GM18507 (cell line): ENCODE measurements around the gene CD59.
"Not testable (repeated sequence)": the region's sequence is repeated elsewhere in the genome, so short reads cannot be mapped to it uniquely, and the experiment has no call there.

ENCODE experiments used
- DNase-seq: peaks from one replicate; pipeline ENCODE4 v3.0.0; 2011; ENCODE audit warnings: low read depth; ENCODE audit not compliant: insufficient read length; ENCODE audit errors: extremely low spot score
- FAIRE-seq: peaks from 2 replicates; lab custom pipeline; 2011; peaks lifted over from hg19 to GRCh38; lab: Jason Lieb, UNC

Gene CD59

GRCh38 chr11:33751878-33752277, 15.7 kb upstream of the CD59 start:
- DNase-seq (no peak), FAIRE-seq (no peak)

- DNase-seq = no peak
- no peak for FAIRE-seq
Observed at GRCh38 chr11:33747979-33748378, 11.8 kb upstream of the CD59 start.

GRCh38 chr11:33743291-33743690, 7.1 kb upstream of the CD59 start:
- FAIRE-seq = no peak
- no peak for DNase-seq

GRCh38 chr11:33742249-33742851, 6.1 kb upstream of the CD59 start:
- peak; percentile 47 for FAIRE-seq
- DNase-seq = no peak

- DNase-seq = no peak
- FAIRE-seq = no peak
Observed at GRCh38 chr11:33741806-33742205, 5.6 kb upstream of the CD59 start.

GRCh38 chr11:33737362-33737821, 1.2 kb upstream of the CD59 start:
- DNase-seq (no peak), FAIRE-seq (no peak)

- DNase-seq (no peak), FAIRE-seq (peak; percentile 73)
Observed at GRCh38 chr11:33735271-33736147, 714 bp downstream of the CD59 start.

- DNase-seq = no peak
- FAIRE-seq = no peak
Observed at GRCh38 chr11:33734441-33735270, 1.6 kb downstream of the CD59 start.

- FAIRE-seq (no peak), DNase-seq (no peak)
Observed at GRCh38 chr11:33733980-33734379, 2.2 kb downstream of the CD59 start.

- no peak for DNase-seq
- no peak for FAIRE-seq
Observed at GRCh38 chr11:33731723-33732531, 4.3 kb downstream of the CD59 start.

GRCh38 chr11:33730716-33731115, 5.5 kb downstream of the CD59 start:
- DNase-seq (no peak), FAIRE-seq (no peak)

- not testable (repeated sequence) for FAIRE-seq, DNase-seq
Observed at GRCh38 chr11:33729072-33729664, 7.1 kb downstream of the CD59 start.

- FAIRE-seq = not testable (repeated sequence)
Observed at GRCh38 chr11:33727539-33727938, 8.7 kb downstream of the CD59 start.

GRCh38 chr11:33725496-33725895, 10.7 kb downstream of the CD59 start:
- no peak for FAIRE-seq
- no peak for DNase-seq

More at GRCh38 chr11:33727539-33727938, 8.7 kb downstream of the CD59 start:
- DNase-seq = not testable (repeated sequence)

- DNase-seq = no peak
Observed at GRCh38 chr11:33724644-33725035, 11.6 kb downstream of the CD59 start.

GRCh38 chr11:33723238-33723881, 12.9 kb downstream of the CD59 start:
- FAIRE-seq (no peak), DNase-seq (no peak)

More at GRCh38 chr11:33724644-33725035, 11.6 kb downstream of the CD59 start:
- FAIRE-seq = no peak

GRCh38 chr11:33722590-33723234, 13.5 kb downstream of the CD59 start:
- DNase-seq (no peak), FAIRE-seq (no peak)

GRCh38 chr11:33721984-33722383, 14.2 kb downstream of the CD59 start:
- FAIRE-seq = no peak
- DNase-seq = no peak
